Stimulated activated CD4-positive, alpha-beta T cell treated with anti-CD3 and anti-CD28 coated beads, Interleukin-1b, Interleukin-23, amount 100 ng/mL, for 24 hours (primary cell): ENCODE measurements around the gene CYP26B1.

Source experiments
- DNase-seq, 4 experiments: peaks; one replicate each; pipeline ENCODE4 v3.0.0-alpha.2; 2020; ENCODE audit warnings: low read depth in 4 of 4, low spot score in 1 of 4

CYP26B1 gene

GRCh38 chr2:72147303-72147971 is at the start of gene CYP26B1:
Gene CYP26B1, minus strand, starts transcription at chr2:72147862. Its CDS starts 28 bp downstream, at chr2:72147834.
- no peak for DNase-seq

GRCh38 chr2:72193723-72194122 is 46.1 kb upstream of the CYP26B1 start:
- no peak for DNase-seq

- DNase-seq, result no peak
Observed at GRCh38 chr2:72191441-72191840, 43.8 kb upstream of the CYP26B1 start.

GRCh38 chr2:72185206-72185605 is 37.5 kb upstream of the CYP26B1 start:
- DNase-seq, result no peak

- DNase-seq, result no peak
Observed at GRCh38 chr2:72183466-72183865, 35.8 kb upstream of the CYP26B1 start.

GRCh38 chr2:72183016-72183415 is 35.4 kb upstream of the CYP26B1 start:
- DNase-seq, result no peak

GRCh38 chr2:72182547-72182946 is 34.9 kb upstream of the CYP26B1 start:
- DNase-seq, result no peak

GRCh38 chr2:72181616-72182015 is 34.0 kb upstream of the CYP26B1 start:
- DNase-seq, result no peak

- no peak for DNase-seq
Observed at GRCh38 chr2:72180351-72180750, 32.7 kb upstream of the CYP26B1 start.

- no peak for DNase-seq
Observed at GRCh38 chr2:72178551-72178950, 30.9 kb upstream of the CYP26B1 start.

GRCh38 chr2:72176281-72176680 is 28.6 kb upstream of the CYP26B1 start:
- no peak for DNase-seq

GRCh38 chr2:72175636-72176035 is 28.0 kb upstream of the CYP26B1 start:
- DNase-seq, result no peak

- DNase-seq, result no peak
Observed at GRCh38 chr2:72173640-72174321, 26.1 kb upstream of the CYP26B1 start.

- no peak for DNase-seq
Observed at GRCh38 chr2:72172478-72172877, 24.8 kb upstream of the CYP26B1 start.

GRCh38 chr2:72166279-72166678 is 18.6 kb upstream of the CYP26B1 start:
- DNase-seq, result no peak

GRCh38 chr2:72165792-72166191 is 18.1 kb upstream of the CYP26B1 start:
- DNase-seq, result no peak

- DNase-seq, result no peak
Observed at GRCh38 chr2:72162574-72162973, 14.9 kb upstream of the CYP26B1 start.

- no peak for DNase-seq
Observed at GRCh38 chr2:72159211-72159993, 11.7 kb upstream of the CYP26B1 start.

- DNase-seq, result no peak
Observed at GRCh38 chr2:72157871-72158771, 10.5 kb upstream of the CYP26B1 start.

GRCh38 chr2:72156872-72157271 is 9.2 kb upstream of the CYP26B1 start:
- DNase-seq, result no peak

- DNase-seq, result no peak
Observed at GRCh38 chr2:72155737-72156136, 8.1 kb upstream of the CYP26B1 start.
